Esophagus (tissue), 2 donors: Measurements from ENCODE around the gene OPRL1. TPM values are rescaled to one million over a fixed set of nuclear protein-coding genes. Genes with fewer than 3 reads are reported as not detected.
A peak's percentile ranks its signal among the peaks of the same experiment; 100 is the strongest.

Experiments
- H3K27ac ChIP-seq, 2 donors: one replicate each; pipeline ENCODE4 v1.5.1; 2013; ENCODE audit warnings: low read depth in 2 of 2, mild to moderate bottlenecking in 2 of 2, inconsistent platforms in 1 of 2, low read length in 1 of 2, moderate library complexity in 1 of 2
- H3K27me3 ChIP-seq, 2 donors: one replicate each; pipeline ENCODE4 v1.6.1; 2013; ENCODE audit warnings: low read length in 2 of 2, control low read depth in 1 of 2, mild to moderate bottlenecking in 1 of 2; ENCODE audit not compliant: insufficient read depth in 2 of 2, control insufficient read depth in 1 of 2
- H3K36me3 ChIP-seq, 2 donors: one replicate each; pipeline ENCODE4 v1.6.1; 2013; ENCODE audit warnings: low read length in 1 of 2; ENCODE audit not compliant: control insufficient read depth in 2 of 2, insufficient read depth in 2 of 2
- H3K4me1 ChIP-seq, 2 donors: one replicate each; pipeline ENCODE4 v1.6.1; 2013; ENCODE audit warnings: low read length in 1 of 2; ENCODE audit not compliant: control insufficient read depth in 2 of 2, insufficient read depth in 2 of 2
- H3K4me3 ChIP-seq, 2 donors: one replicate each; pipeline ENCODE4 v1.5.1; 2013; ENCODE audit warnings: low read length in 2 of 2, mild to moderate bottlenecking in 2 of 2, low read depth in 1 of 2, moderate library complexity in 1 of 2
- H3K9me3 ChIP-seq, 2 donors: one replicate each; pipeline ENCODE4 v1.6.1; 2013; ENCODE audit warnings: mild to moderate bottlenecking in 2 of 2, low read depth in 1 of 2, low read length in 1 of 2, moderate library complexity in 1 of 2; ENCODE audit not compliant: control insufficient read depth in 2 of 2, insufficient read depth in 1 of 2
- WGBS, 2 donors: extraction: QIAGEN DNeasy Blood & Tissue Kit; methylation state at CpG; one replicate each; pipeline ENCODE4 v1.1.7; 2013; 5-methylcytosine and 5-hydroxymethylcytosine counted together
- polyA plus RNA-seq, 2 donors: library from polyadenylated mRNA; stranded (reverse); fragments of 200-250 nt; gene quantifications; one replicate each; pipeline ENCODE4 v1.2.3, GENCODE V29; 2013
- donor health status: healthy with polysubstance abuse.
- donor health status: Bipolar disorder and iron deficiency.

OPRL1 gene
- polyA plus RNA-seq, 2 donors = 0.13 to 0.14 TPM

DNA sequence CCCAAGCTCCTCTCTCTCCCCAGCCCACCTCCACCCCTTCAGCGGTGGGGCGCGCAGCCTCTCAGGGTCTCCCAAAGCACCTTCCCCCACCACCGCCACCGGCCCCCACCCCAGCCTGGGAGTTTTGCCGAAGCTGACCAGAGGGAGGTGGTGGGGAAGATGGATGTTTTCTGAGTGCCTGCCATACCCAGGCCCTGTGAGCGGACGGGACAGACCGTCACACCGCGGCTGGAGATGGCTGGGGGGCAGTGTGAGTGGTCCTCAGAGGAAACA is 38.2 kb upstream of the OPRL1 start:
- Histone ChIP-seq H3K4me3 (peak overlapping the region in 1 of 2 donors; percentile 4), H3K9me3 (no peaks in the 10 kb centered on the region), H3K36me3 (no peaks in the 10 kb centered on the region), H3K4me1 (peaks cover 11 to 20% of the 10 kb centered on the region in 2 donors), H3K27ac (peak overlapping the region in 1 of 2 donors; percentile 26), H3K27me3 (no peaks in the 10 kb centered on the region)
- 41 to 45% methylated on average over 11 of the region's 11 CpGs for WGBS, 2 donors

DNA sequence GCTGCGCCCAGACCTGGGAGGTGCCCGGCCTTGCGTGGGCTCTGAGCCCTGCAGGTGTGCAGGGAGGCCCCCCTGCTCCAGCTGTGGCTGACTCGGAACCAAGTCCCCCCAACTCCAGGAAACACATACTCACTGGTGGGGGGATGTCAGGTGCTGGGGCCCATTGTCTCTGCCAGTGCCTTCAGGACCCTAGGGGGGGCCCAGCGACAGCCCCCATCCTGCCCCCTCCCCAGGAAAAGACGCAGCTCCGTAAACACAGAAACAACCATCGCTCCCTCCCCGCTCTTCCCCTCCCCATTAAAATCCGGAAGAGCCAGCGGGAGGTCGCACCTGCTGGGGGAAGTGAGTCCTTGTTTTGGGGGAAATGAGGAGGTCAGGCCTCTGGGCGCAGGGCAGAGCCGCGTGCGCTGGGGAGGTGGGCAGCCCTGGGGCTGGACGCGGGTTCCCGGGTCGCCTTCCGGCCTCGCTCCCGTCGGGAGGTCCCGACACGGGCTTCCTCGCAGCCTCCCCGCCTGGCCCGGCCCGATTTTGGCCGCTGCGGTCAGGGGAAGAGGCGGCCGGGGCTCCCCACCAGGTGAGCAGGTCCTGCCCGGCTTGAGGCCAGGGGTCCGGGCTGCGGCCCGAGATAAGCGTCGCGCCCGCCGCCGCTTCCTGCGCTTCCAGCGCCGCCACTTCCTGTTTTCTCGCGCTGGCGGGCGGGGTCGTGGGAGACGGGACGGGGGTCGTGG is 37.7 kb upstream of the OPRL1 start:
- H3K36me3 ChIP-seq = no peaks in the 10 kb centered on the region
- H3K27me3 ChIP-seq = no peaks in the 10 kb centered on the region
- H3K4me1 ChIP-seq = peaks cover 11 to 20% of the 10 kb centered on the region in 2 donors
- WGBS, 2 donors = 5 to 6% methylated on average over 45 to 55 of the region's 55 CpGs
- no peaks in the 10 kb centered on the region for H3K9me3 ChIP-seq
- peak overlapping the region; percentile 28 to 47 for H3K4me3 ChIP-seq
- H3K27ac ChIP-seq = peak overlapping the region in 1 of 2 donors; percentile 26

DNA sequence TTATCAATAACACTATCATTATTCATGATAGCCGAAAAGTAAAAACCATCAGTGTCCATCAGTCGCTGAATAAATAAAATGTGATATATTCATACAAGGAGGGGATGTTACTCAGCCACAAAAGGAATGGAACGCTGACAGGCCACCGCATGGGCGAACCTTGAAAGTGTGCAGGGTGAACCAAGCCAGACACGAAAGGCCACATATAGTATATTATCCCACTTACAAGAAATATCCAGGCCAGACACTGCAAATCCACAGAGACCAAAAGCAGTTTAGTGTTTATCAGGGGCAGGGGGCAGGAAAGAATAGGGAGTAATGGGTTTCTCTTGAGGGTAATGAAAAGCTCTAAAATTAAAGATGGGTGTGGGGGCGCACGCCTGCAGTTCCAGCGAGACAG is 36.1 kb upstream of the OPRL1 start:
- Histone ChIP-seq H3K4me3 (no peak overlapping the region), H3K36me3 (no peaks in the 10 kb centered on the region), H3K9me3 (no peaks in the 10 kb centered on the region), H3K4me1 (peaks cover 7 to 20% of the 10 kb centered on the region in 2 donors), H3K27ac (no peak overlapping the region), H3K27me3 (peaks cover 0 to 7% of the 10 kb centered on the region in 2 donors)
- WGBS, 2 donors = 88 to 91% methylated on average over 9 of the region's 9 CpGs

DNA sequence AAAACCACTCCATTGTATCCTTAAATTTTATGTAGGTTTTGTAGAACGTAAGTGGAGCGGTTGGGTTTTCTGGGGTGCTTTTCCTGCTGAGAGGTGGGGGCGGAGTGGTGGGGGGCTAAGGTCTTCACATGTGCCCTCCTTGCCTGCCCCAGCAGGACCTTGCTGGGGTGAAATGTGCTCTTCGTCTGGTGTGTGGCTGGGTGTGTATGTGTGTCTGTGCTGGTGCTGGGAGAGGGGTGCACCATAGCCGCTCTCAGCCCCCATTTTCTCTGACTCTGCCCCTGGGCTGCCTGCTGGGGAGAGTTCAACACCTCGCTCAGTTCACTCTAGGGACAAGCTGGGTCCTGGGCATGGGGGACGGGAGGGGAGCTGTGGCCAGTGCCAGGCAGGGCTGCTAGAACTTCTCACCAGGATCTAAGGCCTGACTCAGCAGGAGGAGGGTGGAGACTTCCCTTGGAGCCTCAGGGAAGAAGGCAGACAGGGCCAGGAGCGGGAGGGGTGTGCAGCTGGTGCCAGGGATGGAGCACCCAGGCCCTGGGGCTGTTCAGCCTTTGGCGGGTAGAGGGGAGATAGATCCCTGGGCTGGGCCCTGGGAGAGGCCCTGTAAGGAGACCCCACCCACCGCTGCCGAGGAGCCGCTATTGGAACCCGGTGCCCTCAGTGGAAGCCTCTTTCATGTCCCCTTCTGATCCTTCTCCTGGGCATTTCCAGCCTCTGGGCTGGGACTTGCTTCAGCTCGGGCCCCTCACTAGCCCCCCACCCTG is 35.2 kb upstream of the OPRL1 start:
- H3K27ac ChIP-seq = peak overlapping the region in 1 of 2 donors; percentile 6
- no peaks in the 10 kb centered on the region for H3K9me3 ChIP-seq
- 48 to 60% methylated on average over 13 to 14 of the region's 14 CpGs for WGBS, 2 donors
- H3K27me3 ChIP-seq = peaks cover 0 to 11% of the 10 kb centered on the region in 2 donors
- H3K4me3 ChIP-seq = no peak overlapping the region
- H3K36me3 ChIP-seq = no peaks in the 10 kb centered on the region
- H3K4me1 ChIP-seq = peaks cover 8 to 17% of the 10 kb centered on the region in 2 donors

DNA sequence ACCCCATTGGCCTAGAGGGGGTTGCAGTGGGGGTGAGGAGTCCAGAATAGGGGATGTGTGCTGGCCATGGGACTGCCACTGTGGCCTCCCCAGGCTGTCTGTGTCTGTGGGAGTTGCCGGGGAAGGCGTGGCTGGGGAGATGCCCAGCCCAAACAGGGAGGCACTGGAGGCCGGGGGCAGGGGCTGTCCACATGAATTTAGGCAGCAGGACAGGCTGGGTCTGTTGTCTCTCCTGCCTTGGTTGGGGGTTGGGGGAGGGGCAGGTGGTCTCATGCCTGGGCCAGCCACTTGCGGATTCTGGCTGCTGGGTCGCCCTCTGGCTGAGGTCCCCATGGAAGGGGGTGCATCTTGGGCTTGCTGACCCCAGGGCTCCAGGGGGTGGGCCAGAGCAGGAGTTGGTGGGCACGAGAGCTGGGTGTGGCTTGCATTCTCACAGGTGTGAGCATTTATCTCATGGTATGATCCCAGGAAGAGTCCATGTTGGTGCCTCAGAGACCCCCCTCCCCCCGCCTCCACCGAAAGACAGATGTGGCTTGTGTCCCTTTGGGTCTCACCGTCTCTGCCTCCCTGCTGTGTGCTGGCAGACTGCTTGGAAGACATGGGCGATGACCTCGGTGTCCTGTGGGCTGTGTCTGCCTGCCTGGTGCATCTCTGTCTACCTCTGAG is 34.4 kb upstream of the OPRL1 start:
- peaks cover 10 to 19% of the 10 kb centered on the region in 2 donors for H3K4me1 ChIP-seq
- peak overlapping the region in 1 of 2 donors; percentile 6 for H3K27ac ChIP-seq
- no peaks in the 10 kb centered on the region for H3K9me3 ChIP-seq
- H3K4me3 ChIP-seq = no peak overlapping the region
- 48 to 51% methylated on average over 11 of the region's 11 CpGs for WGBS, 2 donors
- peaks cover 0 to 14% of the 10 kb centered on the region in 2 donors for H3K27me3 ChIP-seq
- H3K36me3 ChIP-seq = no peaks in the 10 kb centered on the region

DNA sequence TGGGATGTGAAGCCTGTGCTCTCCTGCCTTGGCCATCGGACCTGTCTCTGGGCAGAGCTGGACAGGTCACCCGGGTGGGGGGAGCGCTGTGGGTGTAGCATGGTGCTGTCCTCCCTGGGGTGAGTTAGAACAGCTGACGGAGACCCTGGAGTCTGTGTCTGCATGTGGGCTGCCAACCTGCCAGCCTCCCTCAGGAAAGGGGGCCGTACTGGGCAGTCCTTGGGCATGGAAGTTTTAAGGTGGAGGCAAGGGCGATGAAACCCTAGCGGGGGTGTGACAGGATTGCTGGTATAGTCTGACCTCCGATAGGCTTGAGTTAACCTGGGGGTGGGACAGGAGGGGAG is 32.9 kb upstream of the OPRL1 start:
- WGBS, 2 donors = 73 to 75% methylated on average over 8 of the region's 8 CpGs
- peaks cover 0 to 14% of the 10 kb centered on the region in 2 donors for H3K27me3 ChIP-seq
- no peaks in the 10 kb centered on the region for H3K9me3 ChIP-seq
- no peak overlapping the region for H3K27ac ChIP-seq
- H3K36me3 ChIP-seq = no peaks in the 10 kb centered on the region
- H3K4me3 ChIP-seq = peak overlapping the region in 1 of 2 donors; percentile 25
- H3K4me1 ChIP-seq = peaks cover 5 to 17% of the 10 kb centered on the region in 2 donors

DNA sequence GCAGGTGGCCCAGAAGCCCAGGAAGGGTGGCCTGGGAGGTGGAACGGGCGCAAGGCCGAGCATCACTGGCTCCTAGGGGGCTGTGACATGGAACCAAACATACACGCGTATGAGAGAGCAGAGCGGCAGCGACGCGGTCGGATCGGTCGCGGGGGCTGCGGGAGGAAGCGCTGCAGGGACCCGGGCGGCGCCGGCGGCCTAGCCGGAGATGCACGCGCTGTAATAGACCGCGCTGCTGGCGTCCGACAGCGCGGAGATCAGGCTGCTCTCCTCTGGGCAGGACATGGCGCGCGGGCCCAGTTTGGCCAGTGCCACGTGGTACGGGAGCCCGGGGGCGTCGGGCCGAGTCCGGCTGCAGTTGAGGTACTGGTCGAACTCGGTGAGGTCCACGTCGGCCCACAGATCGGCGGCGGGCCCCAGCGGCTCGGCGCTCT is 31.9 kb upstream of the OPRL1 start:
- no peak overlapping the region for H3K27ac ChIP-seq

DNA sequence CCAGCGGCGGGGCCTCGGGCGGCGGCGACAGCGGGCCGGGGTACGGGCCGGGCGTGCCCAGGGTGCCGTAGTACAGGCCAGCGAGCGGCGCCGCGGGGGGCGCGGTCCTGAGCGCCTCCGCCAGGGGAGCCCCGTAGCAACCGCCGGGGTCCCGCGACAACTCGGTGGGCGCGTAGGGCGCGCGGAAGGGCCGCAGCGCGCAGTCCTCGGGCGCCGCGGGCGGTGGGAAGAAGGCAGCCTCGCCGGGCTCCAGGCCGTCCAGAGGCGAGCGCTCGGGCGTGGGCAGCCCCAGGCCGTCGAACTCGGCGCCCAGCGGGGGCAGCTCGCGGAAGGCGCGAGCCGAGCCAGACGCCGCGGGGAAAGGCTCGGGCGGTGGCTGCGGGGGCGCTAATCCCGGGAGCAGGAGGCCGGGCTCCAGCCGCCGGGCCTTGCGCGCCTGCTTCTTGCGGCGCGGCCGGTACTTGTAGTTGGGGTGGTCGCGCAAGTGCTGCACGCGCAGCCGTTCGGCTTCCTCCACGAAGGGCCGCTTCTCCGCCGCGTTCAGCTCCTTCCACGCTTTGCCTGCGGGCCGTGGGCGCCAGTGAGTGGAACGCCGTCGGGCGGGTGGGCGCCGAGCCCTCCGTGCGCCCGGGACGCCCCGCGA is 31.4 kb upstream of the OPRL1 start:
- no peaks in the 10 kb centered on the region for H3K9me3 ChIP-seq
- H3K27me3 ChIP-seq = peaks cover 0 to 14% of the 10 kb centered on the region in 2 donors
- H3K4me1 ChIP-seq = peaks cover 8 to 20% of the 10 kb centered on the region in 2 donors
- peak overlapping the region; percentile 39 to 48 for H3K4me3 ChIP-seq
- no peak overlapping the region for H3K27ac ChIP-seq
- no peaks in the 10 kb centered on the region for H3K36me3 ChIP-seq
- 3 to 6% methylated on average over 56 to 101 of the region's 101 CpGs for WGBS, 2 donors

More for the DNA sequence above, 31.9 kb upstream of the OPRL1 start:
- Histone ChIP-seq H3K9me3 (no peaks in the 10 kb centered on the region), H3K4me3 (peak overlapping the region; percentile 39 to 48), H3K4me1 (peaks cover 8 to 16% of the 10 kb centered on the region in 2 donors), H3K27me3 (peaks cover 0 to 14% of the 10 kb centered on the region in 2 donors), H3K36me3 (no peaks in the 10 kb centered on the region)
- WGBS, 2 donors = 16 to 21% methylated on average over 38 to 49 of the region's 49 CpGs
